ENCODE data around the gene UBALD1. TPM values are rescaled to one million over a fixed set of nuclear protein-coding genes. Genes with fewer than 3 reads are reported as not detected.
"Not testable (repeated sequence)": the region's sequence is repeated elsewhere in the genome, so short reads cannot be mapped to it uniquely, and the experiment has no call there.

Gene UBALD1
- total RNA-seq, 1 donor from 2014 or later = 26.2 TPM

DNA sequence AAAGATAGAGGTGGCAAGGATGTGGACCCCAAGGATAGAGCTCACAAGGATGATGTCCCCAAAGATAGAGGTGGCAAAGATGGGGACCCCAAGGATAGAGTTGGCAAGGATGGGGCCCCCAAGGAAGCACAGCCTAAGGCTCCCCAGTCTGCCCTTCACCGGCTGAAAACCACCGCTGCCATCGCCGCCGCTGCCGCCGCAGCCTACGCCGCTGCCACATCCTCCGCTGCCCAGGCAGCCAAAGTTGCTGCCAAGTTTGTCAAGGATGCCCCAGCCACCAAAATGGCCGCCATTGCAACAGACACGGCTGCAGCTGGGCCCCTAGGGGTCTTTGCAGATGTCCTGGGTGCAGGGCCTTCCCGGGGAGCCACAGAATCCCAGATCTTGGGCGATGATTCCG lies 38.7 kb downstream of the UBALD1 start:
- ATAC-seq (no peak), DNase-seq (ENCODE audit: missing footprints) (no peak)
- intact Hi-C loops (cut with DNase I) = no loop called here

GRCh38 chr16:4574919-4575705 lies 39.6 kb downstream of the UBALD1 start:
- intact Hi-C loops (cut with DNase I) = no loop called here
- ATAC-seq = no peak
- DNase-seq (ENCODE audit: missing footprints) = no peak

GRCh38 chr16:4573926-4574325 lies 40.8 kb downstream of the UBALD1 start:
- intact Hi-C loops (cut with DNase I); DNase-seq (ENCODE audit: missing footprints); ATAC-seq: not testable (repeated sequence)

DNA sequence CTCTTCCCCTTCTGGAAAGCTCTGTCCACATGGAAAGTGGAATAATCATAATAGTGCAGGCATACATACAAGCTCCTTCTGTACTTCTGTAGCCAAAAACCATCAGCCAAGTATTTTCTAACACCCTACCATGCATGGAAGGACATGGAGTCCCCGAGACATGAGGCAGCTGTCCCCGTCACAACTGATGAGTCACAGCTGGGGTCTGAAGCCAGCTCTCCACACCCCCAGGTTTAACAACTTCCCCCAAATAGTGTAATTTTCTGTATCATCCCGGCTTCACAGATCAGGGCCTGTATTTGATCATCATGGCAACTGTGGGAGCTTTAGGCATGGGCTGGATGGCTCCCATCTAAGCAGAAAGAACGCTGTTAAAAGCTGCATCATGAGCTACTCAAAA lies 42.0 kb downstream of the UBALD1 start:
- ATAC-seq = peak; percentile 83
- intact Hi-C loops (cut with DNase I) = no loop called here

GRCh38 chr16:4570688-4571321 lies 43.9 kb downstream of the UBALD1 start:
- DNase-seq (ENCODE audit: missing footprints) (no peak), ATAC-seq (no peak)
- intact Hi-C loops (cut with DNase I) = no loop called here

More for the DNA sequence above, 42.0 kb downstream of the UBALD1 start:
- no peak for DNase-seq (ENCODE audit: missing footprints)

DNA sequence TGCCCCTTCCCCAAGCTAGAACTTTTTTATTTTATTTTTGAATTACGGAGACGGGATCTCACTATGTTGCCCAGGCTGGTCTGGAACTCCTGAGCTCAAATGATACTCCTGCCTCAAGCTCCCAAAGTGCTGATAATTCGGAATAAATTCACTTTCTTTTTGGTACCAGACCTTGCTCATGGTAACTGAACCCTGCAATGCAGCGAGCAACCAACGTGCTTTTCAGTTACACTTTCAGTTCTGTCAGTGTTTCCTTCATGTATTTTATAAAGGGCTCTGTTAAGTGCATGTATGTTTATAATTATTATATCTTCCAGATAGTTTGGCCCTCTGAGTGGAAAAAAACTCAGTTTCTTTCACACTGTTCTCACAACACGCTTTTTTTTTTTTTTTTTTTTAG lies 44.6 kb downstream of the UBALD1 start:
- no peak for ATAC-seq
- intact Hi-C loops (cut with DNase I) = no loop called here
- DNase-seq (ENCODE audit: missing footprints) = no peak

DNA sequence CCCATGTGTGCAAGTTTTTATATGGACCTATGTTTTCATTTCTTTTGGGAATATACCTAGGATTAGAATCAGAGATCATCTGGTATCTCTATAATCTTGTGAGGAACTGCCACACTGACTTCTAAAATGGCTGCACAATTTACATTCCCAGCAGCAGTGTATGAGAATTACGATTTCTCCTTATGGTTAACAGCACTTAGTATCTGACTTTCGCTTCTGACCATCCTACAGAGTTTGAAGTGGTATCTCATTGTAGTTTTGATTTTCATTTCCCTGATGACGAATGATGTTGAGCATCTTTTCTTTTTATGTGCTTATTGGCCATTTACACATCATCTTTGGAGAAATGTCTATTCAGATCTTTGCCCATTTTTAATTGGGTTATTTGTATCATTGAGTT lies 48.5 kb downstream of the UBALD1 start:
- no peak for ATAC-seq

DNA sequence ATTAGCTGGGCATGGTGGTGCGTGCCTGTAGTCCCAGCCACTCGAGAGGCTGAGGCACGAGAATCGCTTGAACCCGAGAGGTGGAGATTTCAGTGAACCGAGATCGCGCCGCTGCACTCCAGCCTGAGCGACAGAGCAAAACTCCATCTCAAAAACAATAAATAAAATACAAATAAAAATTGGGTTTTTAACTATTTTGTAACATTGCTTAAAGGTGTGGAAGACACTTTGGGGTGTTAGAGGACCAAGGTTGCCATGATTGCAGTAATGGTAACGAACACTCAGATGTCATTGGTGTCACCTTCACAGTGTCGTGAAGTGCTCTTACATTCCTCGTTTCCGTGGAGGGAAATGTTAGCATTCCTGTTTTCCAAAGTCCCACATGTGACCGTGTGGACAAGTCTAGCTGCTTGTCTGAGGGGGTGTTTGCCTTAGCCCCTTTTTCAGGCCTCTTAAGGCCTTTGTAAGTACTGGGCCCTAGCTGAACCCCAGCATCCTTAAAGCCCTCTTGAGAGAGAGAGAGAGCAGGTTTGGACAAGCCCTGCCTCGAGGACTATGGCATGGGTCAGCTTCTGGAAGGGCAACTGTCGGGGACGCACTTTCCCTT lies 49.9 kb downstream of the UBALD1 start:
- intact Hi-C loops (cut with DNase I) = no loop called here
- ATAC-seq (no peak), DNase-seq (ENCODE audit: missing footprints) (no peak)

More for the DNA sequence above, 48.5 kb downstream of the UBALD1 start:
- intact Hi-C loops (cut with DNase I) = no loop called here
- no peak for DNase-seq (ENCODE audit: missing footprints)

- intact Hi-C loops (cut with DNase I) = no loop called here
- no peak for DNase-seq (ENCODE audit: missing footprints)
Observed at GRCh38 chr16:4561596-4561995, 53.1 kb downstream of the UBALD1 start.

More at GRCh38 chr16:4561596-4561995, 53.1 kb downstream of the UBALD1 start:
- no peak for ATAC-seq

Other genes with a start within 250 kb of the UBALD1 start
- gene VASN, start 243.0 kb downstream of the UBALD1 start, total RNA-seq = 6.4 TPM
- gene CORO7, start 198.3 kb downstream of the UBALD1 start, total RNA-seq = 11.6 TPM
- gene DNAJA3, start 189.0 kb downstream of the UBALD1 start, total RNA-seq = 71.4 TPM
- gene NMRAL1, start 140.3 kb downstream of the UBALD1 start, total RNA-seq = 26.0 TPM
- gene HMOX2, start 138.5 kb downstream of the UBALD1 start, total RNA-seq = 126 TPM
- 46.3 TPM for gene CDIP1, start 76.1 kb downstream of the UBALD1 start, total RNA-seq
- gene C16orf96, start 58.5 kb downstream of the UBALD1 start, total RNA-seq = 0.05 TPM
- gene MGRN1, start 9.9 kb upstream of the UBALD1 start, total RNA-seq = 32.2 TPM
- gene NUDT16L1, start 78.7 kb upstream of the UBALD1 start, total RNA-seq = 52.3 TPM
- gene ANKS3, start 119.4 kb upstream of the UBALD1 start, total RNA-seq = 9.1 TPM
- gene DNAAF8, start 119.6 kb upstream of the UBALD1 start, total RNA-seq = 1.5 TPM
- 6.5 TPM for gene ZNF500, start 152.3 kb upstream of the UBALD1 start, total RNA-seq
- gene SEPTIN12, start 173.5 kb upstream of the UBALD1 start, total RNA-seq = not detected
- gene SMIM22, start 180.5 kb upstream of the UBALD1 start, total RNA-seq = not detected
- gene ROGDI, start 187.7 kb upstream of the UBALD1 start, total RNA-seq = 102 TPM
- 88.8 TPM for gene GLYR1, start 232.4 kb upstream of the UBALD1 start, total RNA-seq
- gene UBN1, start 232.6 kb upstream of the UBALD1 start, total RNA-seq = 45.2 TPM

All from Right ventricle myocardium inferior (tissue), 1 donor.